SU-DHL-6 (cell line): ENCODE measurements around the gene PRM3.

ENCODE experiments used
- EZH2phosphoT487 ChIP-seq: fragments of 200-600 bp; sonication (generic), shearing (Covaris generic); conservative IDR thresholded peaks from 2 replicates; pipeline ENCODE4 v1.6.1; 2018; ENCODE audit warnings: mild to moderate bottlenecking, antibody characterized with exemption, low read length, moderate library complexity, mixed read lengths
- TF ChIP-seq, protein P1 (sequence below): fragments of 200-600 bp; sonication (generic); IDR thresholded peaks from one replicate; pipeline ENCODE4 v1.5.1; 2017; ENCODE audit warnings: antibody characterized with exemption, mild to moderate bottlenecking, low read length, moderate library complexity; ENCODE audit not compliant: insufficient read depth, poor library complexity, severe bottlenecking

DNA sequence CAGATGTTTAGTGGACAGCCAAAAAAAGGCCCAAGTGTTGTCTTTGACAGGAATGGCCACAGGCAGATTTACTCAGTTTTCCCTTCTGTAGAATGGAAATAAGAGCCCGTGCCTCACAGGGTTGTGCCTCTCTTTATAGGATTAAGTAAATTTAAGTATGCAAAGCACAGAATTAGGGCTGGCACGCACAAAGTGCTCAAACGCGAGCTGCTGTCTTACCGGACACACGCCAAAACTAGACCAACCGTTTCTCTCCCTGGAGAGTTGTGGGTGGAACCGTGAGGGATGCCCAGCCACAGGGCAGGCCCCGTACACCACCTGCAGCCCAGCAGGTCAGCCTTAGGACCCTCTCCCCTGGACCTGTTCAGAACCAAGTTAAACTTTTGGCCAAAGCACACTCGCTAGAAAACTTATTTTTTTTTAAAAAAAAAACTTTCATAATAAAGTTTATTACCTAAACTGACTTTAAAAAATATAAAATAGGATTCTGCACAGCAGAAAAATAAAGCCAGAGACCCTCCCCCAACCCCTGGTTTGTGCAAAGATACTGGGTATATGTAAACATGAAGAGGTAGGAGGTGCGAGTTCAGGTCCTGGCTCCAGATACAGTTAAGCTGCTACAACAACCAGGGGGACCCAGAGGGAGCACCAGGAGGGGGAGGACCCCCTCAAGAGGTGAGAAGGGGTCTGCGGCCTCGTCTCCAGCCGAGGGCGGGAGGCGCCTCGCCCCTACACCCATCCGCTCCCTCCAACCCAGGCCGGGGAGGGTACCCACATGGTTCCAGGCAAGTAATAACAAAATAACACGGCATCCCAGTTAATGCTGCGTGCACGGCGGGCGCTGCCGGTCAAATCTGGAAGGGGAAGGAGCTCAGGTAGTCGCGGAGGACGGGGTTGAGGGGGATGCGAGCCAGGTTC lies 19.2 kb downstream of the PRM3 start:
- TF ChIP-seq, protein P1, sequence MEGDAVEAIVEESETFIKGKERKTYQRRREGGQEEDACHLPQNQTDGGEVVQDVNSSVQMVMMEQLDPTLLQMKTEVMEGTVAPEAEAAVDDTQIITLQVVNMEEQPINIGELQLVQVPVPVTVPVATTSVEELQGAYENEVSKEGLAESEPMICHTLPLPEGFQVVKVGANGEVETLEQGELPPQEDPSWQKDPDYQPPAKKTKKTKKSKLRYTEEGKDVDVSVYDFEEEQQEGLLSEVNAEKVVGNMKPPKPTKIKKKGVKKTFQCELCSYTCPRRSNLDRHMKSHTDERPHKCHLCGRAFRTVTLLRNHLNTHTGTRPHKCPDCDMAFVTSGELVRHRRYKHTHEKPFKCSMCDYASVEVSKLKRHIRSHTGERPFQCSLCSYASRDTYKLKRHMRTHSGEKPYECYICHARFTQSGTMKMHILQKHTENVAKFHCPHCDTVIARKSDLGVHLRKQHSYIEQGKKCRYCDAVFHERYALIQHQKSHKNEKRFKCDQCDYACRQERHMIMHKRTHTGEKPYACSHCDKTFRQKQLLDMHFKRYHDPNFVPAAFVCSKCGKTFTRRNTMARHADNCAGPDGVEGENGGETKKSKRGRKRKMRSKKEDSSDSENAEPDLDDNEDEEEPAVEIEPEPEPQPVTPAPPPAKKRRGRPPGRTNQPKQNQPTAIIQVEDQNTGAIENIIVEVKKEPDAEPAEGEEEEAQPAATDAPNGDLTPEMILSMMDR: no peak
- TF ChIP-seq EZH2phosphoT487: no peak
